ENCODE measurements around the gene MED23.

The MED23 gene

GRCh38 chr6:131629651-131630050 is 1.6 kb upstream of the MED23 start:
- TF ChIP-seq POLR2A (IDR thresholded peaks at IDR 0.05; ENCODE audit: low read depth, low read length), result no peak
- no peak for DNase-seq (ENCODE audit: insufficient read length, low spot score)

GRCh38 chr6:131628726-131629125 is 684 bp upstream of the MED23 start:
- FAIRE-seq (no peak), DNase-seq (ENCODE audit: insufficient read length, low spot score) (no peak)
- TF ChIP-seq POLR2A (IDR thresholded peaks at IDR 0.05; ENCODE audit: low read depth, low read length), result no peak

More at GRCh38 chr6:131629651-131630050, 1.6 kb upstream of the MED23 start:
- no peak for FAIRE-seq

GRCh38 chr6:131615275-131615674 is 12.8 kb downstream of the MED23 start:
- TF ChIP-seq POLR2A (IDR thresholded peaks at IDR 0.05; ENCODE audit: low read depth, low read length), result no peak

GRCh38 chr6:131613296-131613925 is 14.6 kb downstream of the MED23 start:
- FAIRE-seq, result no peak
- TF ChIP-seq POLR2A (IDR thresholded peaks at IDR 0.05; ENCODE audit: low read depth, low read length), result no peak
- DNase-seq (ENCODE audit: insufficient read length, low spot score), result no peak

More at GRCh38 chr6:131615275-131615674, 12.8 kb downstream of the MED23 start:
- no peak for DNase-seq (ENCODE audit: insufficient read length, low spot score)
- no peak for FAIRE-seq

GRCh38 chr6:131602781-131603312 is 25.2 kb downstream of the MED23 start:
- DNase-seq (ENCODE audit: insufficient read length, low spot score) (peak; percentile 9), FAIRE-seq (peak; percentile 75)
- TF ChIP-seq POLR2A (IDR thresholded peaks at IDR 0.05; ENCODE audit: low read depth, low read length), result no peak

GRCh38 chr6:131600716-131601115 is 27.3 kb downstream of the MED23 start:
- TF ChIP-seq POLR2A (IDR thresholded peaks at IDR 0.05; ENCODE audit: low read depth, low read length), result no peak
- FAIRE-seq, result no peak

GRCh38 chr6:131597446-131597845 is 30.6 kb downstream of the MED23 start:
- TF ChIP-seq POLR2A (IDR thresholded peaks at IDR 0.05; ENCODE audit: low read depth, low read length), result no peak
- DNase-seq (ENCODE audit: insufficient read length, low spot score), result no peak
- no peak for FAIRE-seq

More at GRCh38 chr6:131600716-131601115, 27.3 kb downstream of the MED23 start:
- DNase-seq (ENCODE audit: insufficient read length, low spot score), result no peak

GRCh38 chr6:131594074-131594473 is 34.0 kb downstream of the MED23 start:
- DNase-seq (ENCODE audit: insufficient read length, low spot score), result no peak
- no peak for TF ChIP-seq POLR2A (IDR thresholded peaks at IDR 0.05; ENCODE audit: low read depth, low read length)
- no peak for FAIRE-seq

- no peak for DNase-seq (ENCODE audit: insufficient read length, low spot score)
- TF ChIP-seq POLR2A (IDR thresholded peaks at IDR 0.05; ENCODE audit: low read depth, low read length), result no peak
- FAIRE-seq, result no peak
Measured at GRCh38 chr6:131592935-131593334, 35.1 kb downstream of the MED23 start.

GRCh38 chr6:131588643-131589042 is 39.4 kb downstream of the MED23 start:
- no peak for FAIRE-seq
- no peak for DNase-seq (ENCODE audit: insufficient read length, low spot score)
- TF ChIP-seq POLR2A (IDR thresholded peaks at IDR 0.05; ENCODE audit: low read depth, low read length), result no peak

- DNase-seq (ENCODE audit: insufficient read length, low spot score), result no peak
- no peak for TF ChIP-seq POLR2A (IDR thresholded peaks at IDR 0.05; ENCODE audit: low read depth, low read length)
- no peak for FAIRE-seq
Measured at GRCh38 chr6:131587909-131588308, 40.1 kb downstream of the MED23 start.

GRCh38 chr6:131586543-131586942 is 41.5 kb downstream of the MED23 start:
- no peak for DNase-seq (ENCODE audit: insufficient read length, low spot score)
- no peak for FAIRE-seq
- TF ChIP-seq POLR2A (IDR thresholded peaks at IDR 0.05; ENCODE audit: low read depth, low read length), result no peak

- FAIRE-seq, result no peak
Measured at GRCh38 chr6:131581523-131581922, 46.5 kb downstream of the MED23 start.

GRCh38 chr6:131575834-131576478 is 52.1 kb downstream of the MED23 start:
- DNase-seq (ENCODE audit: insufficient read length, low spot score), result no peak
- no peak for TF ChIP-seq POLR2A (IDR thresholded peaks at IDR 0.05; ENCODE audit: low read depth, low read length)
- no peak for FAIRE-seq

More at GRCh38 chr6:131581523-131581922, 46.5 kb downstream of the MED23 start:
- DNase-seq (ENCODE audit: insufficient read length, low spot score), result no peak
- TF ChIP-seq POLR2A (IDR thresholded peaks at IDR 0.05; ENCODE audit: low read depth, low read length), result no peak

- DNase-seq (ENCODE audit: insufficient read length, low spot score) (no peak), FAIRE-seq (no peak)
- TF ChIP-seq POLR2A (IDR thresholded peaks at IDR 0.05; ENCODE audit: low read depth, low read length), result no peak
Measured at GRCh38 chr6:131574686-131575085, 53.4 kb downstream of the MED23 start.
